EH (cell line): Measurements from ENCODE around the gene CERS1.

Source experiments
- DNase-seq: peaks from one replicate; pipeline ENCODE4 v3.0.0-alpha.2; 2015; ENCODE audit warnings: low read depth

The CERS1 gene

DNA sequence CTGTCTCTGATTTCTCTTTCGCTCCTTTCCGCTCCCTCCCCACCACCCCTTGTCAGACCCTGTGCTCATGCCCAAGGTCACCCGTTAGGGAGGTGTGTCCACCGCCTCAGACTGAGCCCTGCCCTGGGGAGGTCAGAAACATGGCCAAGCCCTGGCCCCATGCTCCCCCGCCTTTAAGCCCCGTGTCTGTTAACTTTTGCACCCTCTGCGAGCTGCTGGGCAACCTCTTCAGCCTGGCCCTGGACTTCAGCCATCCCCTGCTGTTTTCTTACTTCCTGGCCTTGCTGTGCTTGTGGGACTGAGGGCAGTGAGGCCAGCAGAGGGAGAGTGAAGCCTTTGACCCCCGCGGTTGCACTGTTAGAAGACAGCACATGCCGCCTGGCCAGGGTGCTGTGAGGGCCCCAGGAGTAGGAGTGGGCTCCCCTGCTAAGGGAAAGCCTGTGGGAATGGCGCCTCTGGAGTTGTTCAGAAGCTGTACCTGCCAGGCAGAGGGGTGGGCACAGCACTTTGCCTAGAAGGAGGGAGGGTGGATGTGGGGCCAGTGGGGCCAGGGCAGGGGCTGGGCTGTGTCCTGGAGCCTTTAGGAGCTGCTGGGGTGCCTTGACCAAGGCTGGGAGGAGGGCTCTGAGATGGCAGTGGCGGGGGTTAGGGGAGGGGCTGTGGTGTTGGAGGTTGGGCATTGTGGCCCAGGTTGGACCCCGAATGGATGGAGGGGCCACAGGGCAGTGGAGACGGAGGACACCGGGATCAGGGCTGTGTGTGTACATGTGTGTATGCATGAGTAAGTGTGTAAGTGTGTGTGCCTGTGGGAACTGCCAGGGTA, 56.3 kb downstream of the CERS1 start:
- DNase-seq, result no peak

DNA sequence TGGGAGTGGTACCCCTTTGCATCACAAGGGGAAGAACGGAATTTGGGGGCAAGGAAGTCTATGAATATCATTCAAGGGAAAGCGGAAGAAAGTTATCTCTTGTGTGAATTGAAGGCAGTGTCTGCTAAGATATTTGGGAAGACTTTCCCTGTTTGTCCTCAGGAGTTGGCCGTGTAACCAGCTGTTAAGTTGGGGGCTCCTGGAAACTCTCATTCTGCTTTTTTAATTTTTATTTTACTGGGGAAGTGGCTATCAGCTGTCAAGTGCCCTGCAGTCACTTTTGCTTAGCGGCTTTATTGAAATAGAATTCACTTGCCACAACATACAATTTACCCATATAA, 61.3 kb downstream of the CERS1 start:
- no peak for DNase-seq

DNA sequence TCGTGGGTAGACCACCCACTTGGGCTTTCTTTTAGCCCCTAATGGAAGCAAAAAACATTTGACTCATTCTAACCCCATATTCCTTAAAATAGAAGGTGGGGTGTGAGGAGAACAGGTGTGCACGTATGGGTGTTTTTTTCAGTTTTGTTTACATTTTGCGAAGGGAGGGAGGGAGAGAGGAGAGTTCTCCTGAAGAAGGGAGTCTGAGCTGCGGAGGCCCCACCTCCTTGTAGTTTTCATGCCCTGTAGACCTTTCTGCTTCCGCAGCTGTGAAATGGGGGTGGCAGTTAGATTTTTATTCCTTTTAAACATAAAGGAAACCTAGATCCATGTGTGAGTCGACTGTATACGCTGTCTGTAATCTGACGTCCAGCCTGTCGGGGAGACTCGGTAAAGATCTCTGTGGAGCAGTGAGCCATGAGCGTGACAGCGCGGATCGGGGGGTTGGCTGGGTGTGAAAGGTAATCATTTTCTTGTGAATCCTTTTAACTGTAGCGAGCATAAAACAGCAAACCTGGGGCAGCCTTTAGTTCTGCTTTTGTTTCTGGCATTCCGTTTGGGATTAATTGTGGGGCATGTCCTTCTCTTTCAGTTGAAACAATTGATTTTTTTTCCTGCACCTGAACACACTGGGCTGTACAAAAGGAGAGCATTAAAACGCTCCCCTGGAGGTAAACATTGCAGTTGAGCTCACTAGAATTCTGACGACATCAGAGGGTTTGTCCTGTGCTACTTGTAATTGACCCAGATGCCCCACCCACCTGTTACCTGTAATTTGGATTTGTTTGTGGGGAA, 61.9 kb downstream of the CERS1 start:
- peak; percentile 9 for DNase-seq

DNA sequence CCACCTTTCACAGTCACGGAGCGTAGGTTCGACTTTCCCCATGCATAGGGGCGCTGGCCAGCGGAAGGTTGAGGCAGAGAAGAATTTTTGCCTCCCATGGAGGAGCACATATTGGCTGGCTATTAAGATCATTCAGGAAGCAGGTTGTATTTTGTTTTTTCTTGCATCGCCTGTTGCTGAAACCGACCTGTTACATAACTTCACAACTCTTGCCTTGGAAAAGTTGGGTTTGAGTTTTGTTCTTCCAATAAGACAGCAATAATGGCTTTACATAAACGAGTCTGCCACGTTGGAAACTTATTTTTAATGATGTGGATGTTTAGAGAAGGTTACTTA, 62.8 kb downstream of the CERS1 start:
- DNase-seq, result peak; percentile 20

DNA sequence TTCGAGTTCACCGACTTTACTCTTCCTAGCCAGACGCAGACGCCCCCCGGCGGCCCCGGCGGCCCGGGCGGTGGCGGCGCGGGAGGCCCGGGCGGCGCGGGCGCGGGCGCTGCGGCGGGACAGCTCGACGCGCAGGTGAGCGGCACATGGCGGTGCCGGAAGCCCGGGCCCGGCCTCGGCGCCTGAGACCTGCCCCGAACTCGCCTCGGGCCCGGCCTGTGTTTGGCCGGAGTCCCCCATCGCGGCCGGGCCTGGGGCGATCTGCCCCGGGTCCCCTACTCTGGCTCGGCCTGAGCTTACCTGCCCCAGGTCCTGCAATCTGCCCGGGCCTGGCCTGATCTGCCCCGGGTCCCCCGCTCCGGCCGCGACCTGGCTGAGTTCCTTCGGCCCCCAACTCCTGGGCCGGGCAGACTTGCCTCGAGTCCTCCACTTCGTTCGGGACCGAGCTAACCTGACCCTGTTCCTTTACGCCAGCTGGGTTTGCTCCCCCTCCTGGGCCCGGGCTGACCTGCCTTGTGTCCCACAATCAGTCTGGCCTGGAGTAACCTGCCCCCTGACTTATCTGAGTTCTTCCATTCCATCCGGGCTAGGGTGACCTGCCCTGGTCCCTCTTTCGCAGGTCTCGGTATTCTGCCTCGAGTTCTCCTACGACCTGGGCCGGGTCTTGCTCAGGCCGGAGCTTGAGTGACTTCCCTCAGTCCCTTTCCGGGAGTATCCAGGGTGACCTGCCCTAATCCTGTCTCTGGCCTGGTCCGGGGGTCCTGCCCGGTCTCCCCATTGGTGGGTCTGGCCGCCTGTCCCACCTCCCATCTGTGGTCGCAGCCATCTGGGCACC, 63.4 kb downstream of the CERS1 start:
- DNase-seq, result peak; percentile 42

DNA sequence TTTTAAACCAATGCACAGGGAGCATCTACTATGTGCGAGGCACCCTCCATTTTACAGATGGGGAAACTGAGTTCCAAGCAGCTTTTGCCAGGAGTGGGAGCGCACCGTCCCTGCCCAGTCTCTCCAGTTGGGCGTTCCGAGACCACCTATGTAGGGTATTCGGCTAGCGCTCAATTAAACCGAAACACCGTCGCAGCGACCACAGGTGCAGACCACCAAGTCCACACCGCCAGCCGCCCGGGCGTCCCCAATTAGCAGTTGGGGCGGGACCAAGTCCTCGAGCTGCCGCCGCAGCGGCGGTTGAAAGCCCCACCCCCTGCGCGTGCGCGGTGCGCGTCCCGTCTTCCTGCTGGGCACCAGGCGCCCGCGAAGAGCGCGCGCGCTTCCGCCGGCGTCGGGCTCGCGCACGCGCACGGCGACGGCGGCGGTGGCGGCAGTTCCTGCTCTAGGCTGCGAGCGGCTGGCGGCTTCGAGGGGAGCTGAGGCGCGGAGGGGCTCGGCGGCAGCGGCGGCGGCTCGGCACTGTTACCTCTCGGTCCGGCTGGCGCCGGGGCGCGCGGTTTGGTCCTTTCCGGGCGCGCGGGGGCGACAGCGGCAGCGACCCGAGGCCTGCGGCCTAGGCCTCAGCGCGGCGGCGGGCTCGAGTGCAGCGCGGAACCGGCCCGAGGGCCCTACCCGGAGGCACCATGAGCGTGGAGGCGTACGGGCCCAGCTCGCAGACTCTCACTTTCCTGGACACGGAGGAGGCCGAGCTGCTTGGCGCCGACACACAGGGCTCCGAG, 64.2 kb downstream of the CERS1 start, which contains the start of gene UPF1:
UPF1 (plus strand) TSS at position 436 of the 782 bp plus-strand sequence; CDS start at position 687, 251 bp downstream.
- DNase-seq, result peak; percentile 91

DNA sequence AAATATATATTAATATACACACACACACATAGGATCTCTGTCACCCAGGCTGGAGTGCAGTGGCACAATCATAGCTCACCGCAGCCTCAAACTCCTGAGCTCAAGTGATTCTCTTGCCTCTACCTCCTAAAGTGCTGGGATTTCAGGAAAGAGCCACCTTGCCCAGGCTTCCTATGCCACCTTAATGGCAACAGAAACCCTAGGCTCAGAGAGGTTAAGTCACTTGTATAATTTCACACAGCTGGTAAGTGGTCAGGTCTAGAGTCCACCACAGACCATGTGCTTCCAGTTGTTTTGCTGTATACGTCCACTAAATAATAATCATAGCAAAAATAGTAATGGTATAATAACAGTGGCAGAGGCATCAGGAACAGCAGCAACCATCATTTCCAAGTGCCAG, 65.5 kb downstream of the CERS1 start:
- no peak for DNase-seq

DNA sequence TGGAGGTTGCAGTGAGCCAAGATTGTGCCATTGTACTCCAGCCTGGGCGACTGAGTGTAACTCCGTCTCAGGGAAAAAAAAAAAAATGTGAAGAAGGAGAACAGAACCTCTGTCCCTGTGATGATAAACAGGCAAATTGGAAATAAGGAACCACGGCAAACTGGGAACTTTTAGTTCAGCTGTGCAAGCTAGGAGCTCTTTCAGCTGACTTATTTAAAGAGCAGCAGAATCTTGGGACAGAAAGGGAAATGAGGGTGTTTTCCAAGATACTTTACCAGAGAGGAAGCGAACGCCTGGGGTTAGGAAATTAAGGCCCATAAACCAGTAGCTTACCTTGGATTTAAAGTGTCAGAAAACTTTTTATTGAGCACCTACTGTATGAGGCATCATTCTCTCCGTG, 67.2 kb downstream of the CERS1 start:
- no peak for DNase-seq
